Endothelial cell of umbilical vein (primary cell): ENCODE data around the gene KCNJ18. TPM values are rescaled to one million over a fixed set of nuclear protein-coding genes. Genes with fewer than 3 reads are reported as not detected.
"Not testable (repeated sequence)": the region's sequence is repeated elsewhere in the genome, so short reads cannot be mapped to it uniquely, and the experiment has no call there.

Experiments
- BruUV-seq: library from RNA; stranded (reverse); fragments of 400-500 nt; replicated peaks from 2 replicates; lab custom pipeline; 2021; lab: Mats Ljungman, UMichigan
- CTCF ChIA-PET: fragments of 300-600, 350-600 bp; sonication (Branson Sonifier 250); formaldehyde crosslinking; loops from one replicate; lab custom pipeline; 2021; ENCODE audit warnings: antibody characterized with exemption, inconsistent platforms; lab: Charles Lee
- POLR2A ChIA-PET: fragments of 300-600, 350-600 bp; sonication (Branson Sonifier 250); formaldehyde crosslinking; loops from one replicate; lab custom pipeline; 2021; ENCODE audit warnings: antibody characterized with exemption, inconsistent platforms; lab: Charles Lee
- DNase-seq: peaks from one replicate; pipeline ENCODE4 v3.0.0-alpha.2; 2011; ENCODE audit warnings: low read depth, low spot score
- FAIRE-seq: peaks from 2 replicates; lab custom pipeline; 2011; peaks lifted over from hg19 to GRCh38; lab: Jason Lieb, UNC
- H2AFZ ChIP-seq: 2 replicates; pipeline ENCODE4 v1.6.0; 2012; ENCODE audit warnings: low read depth, low read length, control low read depth, inconsistent platforms
- H3K27ac ChIP-seq: 2 replicates; pipeline ENCODE4 v1.5.1; 2011; ENCODE audit warnings: low read depth, mild to moderate bottlenecking, control low read depth, low read length, moderate library complexity; ENCODE audit not compliant: insufficient read depth
- H3K27me3 ChIP-seq, 2 experiments: 2 replicates each; pipeline versions ENCODE4 v1.6.0 to v1.6.1; 2011; ENCODE audit warnings: low read length in 2 of 2, mixed read lengths in 1 of 2; ENCODE audit not compliant: control insufficient read depth in 2 of 2, insufficient read depth in 2 of 2
- H3K36me3 ChIP-seq, 2 experiments: 2 replicates in 1 of 2; 3 replicates in 1 of 2; pipeline ENCODE4 v1.5.1; 2011; ENCODE audit warnings: low read length in 2 of 2, mild to moderate bottlenecking in 1 of 2, moderate library complexity in 1 of 2; ENCODE audit not compliant: control insufficient read depth in 2 of 2, insufficient read depth in 2 of 2; ENCODE audit errors: extremely low read depth in 1 of 2
- H3K4me1 ChIP-seq: 3 replicates; pipeline ENCODE4 v1.5.1; 2011; ENCODE audit warnings: mild to moderate bottlenecking, low read length; ENCODE audit not compliant: control insufficient read depth, insufficient read depth; ENCODE audit errors: extremely low read depth
- H3K4me2 ChIP-seq: 2 replicates; pipeline ENCODE4 v1.6.1; 2011; ENCODE audit warnings: low read length, control low read depth, mixed read lengths; ENCODE audit not compliant: insufficient read depth
- H3K4me3 ChIP-seq, 3 experiments: fragments of 200-600 bp in 1 of 3; sonication (generic), shearing (Covaris generic) in 1 of 3; replicated peaks in 1 of 3; 2 replicates each; pipeline ENCODE4 v1.5.1; 2011 to 2016; ENCODE audit warnings: control low read depth in 3 of 3, low read length in 3 of 3, mild to moderate bottlenecking in 2 of 3, inconsistent platforms in 1 of 3, low read depth in 1 of 3, moderate library complexity in 1 of 3; ENCODE audit not compliant: insufficient read depth in 1 of 3
- H3K79me2 ChIP-seq: 2 replicates; pipeline ENCODE4 v1.6.0; 2012; ENCODE audit warnings: low read length, inconsistent platforms; ENCODE audit not compliant: control insufficient read depth, insufficient read depth
- H3K9ac ChIP-seq: replicated peaks from 2 replicates; pipeline ENCODE3; 2011; ENCODE audit warnings: low read length, control low read depth; ENCODE audit not compliant: insufficient read depth; ENCODE audit errors: extremely low read depth
- H3K9me1 ChIP-seq: replicated peaks from 3 replicates; pipeline ENCODE4 v1.6.0; 2011; ENCODE audit warnings: mild to moderate bottlenecking, low read length; ENCODE audit not compliant: control insufficient read depth, insufficient read depth; ENCODE audit errors: extremely low read depth
- H3K9me3 ChIP-seq: replicated peaks from 2 replicates; pipeline ENCODE4 v1.5.1; 2012; ENCODE audit warnings: low read length, inconsistent platforms; ENCODE audit not compliant: control insufficient read depth, insufficient read depth
- H4K20me1 ChIP-seq: replicated peaks from 2 replicates; pipeline ENCODE3; 2011; ENCODE audit warnings: mild to moderate bottlenecking, low read length; ENCODE audit not compliant: control insufficient read depth, insufficient read depth; ENCODE audit errors: extremely low read depth
- CTCF ChIP-seq, 2 donors: IDR thresholded peaks; 1 replicate in 1 of 2; 2 replicates in 1 of 2; pipeline ENCODE4 v1.5.1; 2011; ENCODE audit warnings: low read length in 2 of 2, mild to moderate bottlenecking in 2 of 2, moderate library complexity in 2 of 2, control low read depth in 1 of 2, inconsistent platforms in 1 of 2, low read depth in 1 of 2; ENCODE audit not compliant: insufficient read depth in 1 of 2; ENCODE audit errors: extremely low read depth in 1 of 2
- EZH2 ChIP-seq: IDR thresholded peaks from 2 replicates; pipeline ENCODE4 v1.6.1; 2012; ENCODE audit warnings: borderline replicate concordance, low read depth, mild to moderate bottlenecking, moderate library complexity, low read length, inconsistent platforms; ENCODE audit not compliant: severe bottlenecking
- GATA2 ChIP-seq: IDR thresholded peaks from 2 replicates; pipeline ENCODE4 v1.7.0; 2011; ENCODE audit warnings: low read depth, mild to moderate bottlenecking, moderate library complexity, mixed read lengths, low read length; ENCODE audit not compliant: insufficient read length, insufficient read depth
- POLR2A ChIP-seq: IDR thresholded peaks from 2 replicates; pipeline ENCODE4 v1.6.1; 2012; ENCODE audit warnings: low read depth, mild to moderate bottlenecking, control low read depth, low read length
- dilution Hi-C: fragments of 300-500 bp; cut with MboI; formaldehyde crosslinking; loops from one replicate; pipeline ENCODE4 v1.15.0; 2019; ENCODE audit warnings: low sequenced_read_pairs; ENCODE audit not compliant: extremely low pct_ligation_motif_present
- intact Hi-C: fragments of 100-400 bp; cut with micrococcal nuclease; formaldehyde crosslinking; loops from one replicate; pipeline ENCODE4 v1.10.0; 2022
- polyA plus RNA-seq, 4 experiments: library from polyadenylated mRNA; depleted of rRNA in 3 of 4; stranded (reverse) in 3 of 4; unstranded in 1 of 4; fragments of >200 nt; gene quantifications; 2 replicates each; pipeline versions ENCODE4 v1.2.1 to v1.2.3, GENCODE V29; 2011 to 2012; ENCODE audit warnings: missing spikeins in 1 of 4
- total RNA-seq: library from RNA; stranded (reverse); gene quantifications from 2 replicates; pipeline ENCODE4 v1.2.3, GENCODE V29; 2021

The KCNJ18 gene
- total and polyA plus RNA-seq, 2 donors (not counting 3 experiments of a cell fraction or from before 2014, with no cell fraction given) = not detected

GRCh38 chr17:21689604-21690003 lies 2.7 kb upstream of the KCNJ18 start:
- no peak overlapping the region for H3K4me2 ChIP-seq
- CTCF ChIA-PET = no interaction called here
- H2AFZ ChIP-seq = no peak overlapping the region
- H3K4me1 ChIP-seq = no peaks in the 10 kb centered on the region
- BruUV-seq = no TSS peak
- H3K79me2 ChIP-seq = no peaks in the 10 kb centered on the region
- intact Hi-C loops (no loop called here), dilution Hi-C loops (no loop called here)
- POLR2A ChIA-PET = no interaction called here
- no peak overlapping the region for H3K27ac ChIP-seq
- no peaks in the 10 kb centered on the region for H3K9me1 ChIP-seq
- no peak for FAIRE-seq
- H3K27me3 ChIP-seq = no peaks in the 10 kb centered on the region
- H3K9me3 ChIP-seq = peaks cover 7% of the 10 kb centered on the region
- no peaks in the 10 kb centered on the region for H4K20me1 ChIP-seq
- no peaks in the 10 kb centered on the region for H3K36me3 ChIP-seq
- H3K4me3 ChIP-seq = no peak overlapping the region
- no peak overlapping the region for H3K9ac ChIP-seq
- no peak for TF ChIP-seq EZH2
- no peak for TF ChIP-seq GATA2
- TF ChIP-seq POLR2A = no peak
- no peak for TF ChIP-seq CTCF (IDR thresholded peaks at IDR 0.05; ENCODE audit: extremely low read depth in 1 of 2, insufficient read depth in 1 of 2, low read depth in 1 of 2, low read length in 2 of 2)
- peak; percentile 34 for DNase-seq

- H3K27me3 ChIP-seq, H3K4me1 ChIP-seq, POLR2A ChIA-PET, H3K4me3 ChIP-seq, H3K9me1 ChIP-seq, H3K27ac ChIP-seq, H3K9me3 ChIP-seq, H3K79me2 ChIP-seq, BruUV-seq, DNase-seq, H3K9ac ChIP-seq, intact Hi-C loops, FAIRE-seq, H4K20me1 ChIP-seq, dilution Hi-C loops, CTCF ChIA-PET, H3K4me2 ChIP-seq, H2AFZ ChIP-seq, H3K36me3 ChIP-seq: not testable (repeated sequence)
Measured at GRCh38 chr17:21690811-21691210, 1.5 kb upstream of the KCNJ18 start.

GRCh38 chr17:21691481-21691880 lies 842 bp upstream of the KCNJ18 start:
- H3K9me3 ChIP-seq, H3K4me3 ChIP-seq, H3K27ac ChIP-seq, DNase-seq, FAIRE-seq, H3K4me2 ChIP-seq, H2AFZ ChIP-seq, H3K79me2 ChIP-seq, H3K36me3 ChIP-seq, H3K9me1 ChIP-seq, H3K4me1 ChIP-seq, intact Hi-C loops, POLR2A ChIA-PET, H3K27me3 ChIP-seq, CTCF ChIA-PET, dilution Hi-C loops, H4K20me1 ChIP-seq, BruUV-seq, H3K9ac ChIP-seq: not testable (repeated sequence)
